Suppressor macrophage treated with lipopolysaccharide for 4 hours (primary cell): ENCODE results near the gene PROSER3.

Experiments used
- DNase-seq: peaks from one replicate; pipeline ENCODE4 v3.0.0-alpha.2; 2020

The PROSER3 gene

DNA sequence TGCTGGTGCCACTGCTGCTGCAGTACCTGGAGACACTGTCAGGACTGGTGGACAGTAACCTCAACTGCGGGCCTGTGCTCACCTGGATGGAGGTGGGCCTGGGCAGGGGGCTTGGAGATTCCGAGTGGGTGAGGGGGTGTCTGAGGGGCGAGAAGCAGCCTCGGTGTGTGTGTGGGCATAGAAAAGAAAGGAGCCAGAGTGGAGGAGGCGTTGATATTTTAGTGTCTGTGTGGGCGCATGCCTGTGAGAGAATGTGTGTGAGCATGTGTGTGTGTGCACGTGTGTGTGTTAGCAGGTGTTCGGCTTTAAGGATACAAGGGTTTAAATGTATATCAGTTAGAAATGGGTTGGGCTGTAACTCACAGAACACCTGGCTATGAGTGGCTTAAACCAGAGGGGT, 21.1 kb downstream of the PROSER3 start:
- DNase-seq = no peak

- DNase-seq = no peak
Measured at GRCh38 chr19:35780058-35780457, 22.1 kb downstream of the PROSER3 start.

DNA sequence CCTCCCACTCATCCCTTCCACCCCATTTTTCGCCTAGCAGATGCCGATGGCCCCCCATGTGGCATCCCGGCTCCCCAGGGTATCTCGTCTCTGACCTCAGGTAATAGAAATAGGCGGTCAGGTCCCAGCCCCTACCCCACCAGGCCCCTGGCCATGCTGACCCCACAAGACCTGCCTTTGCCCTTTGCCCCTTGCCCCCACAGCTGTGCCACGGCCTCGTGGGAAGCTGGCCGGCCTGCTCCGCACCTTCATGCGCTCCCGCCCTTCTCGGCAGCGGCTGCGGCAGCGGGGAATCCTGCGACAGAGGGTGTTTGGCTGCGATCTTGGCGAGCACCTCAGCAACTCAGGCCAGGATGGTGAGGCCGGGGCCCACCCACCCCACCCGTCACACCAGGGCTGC, 22.7 kb downstream of the PROSER3 start:
- no peak for DNase-seq

- DNase-seq = no peak
Measured at GRCh38 chr19:35781650-35782049, 23.7 kb downstream of the PROSER3 start.

DNA sequence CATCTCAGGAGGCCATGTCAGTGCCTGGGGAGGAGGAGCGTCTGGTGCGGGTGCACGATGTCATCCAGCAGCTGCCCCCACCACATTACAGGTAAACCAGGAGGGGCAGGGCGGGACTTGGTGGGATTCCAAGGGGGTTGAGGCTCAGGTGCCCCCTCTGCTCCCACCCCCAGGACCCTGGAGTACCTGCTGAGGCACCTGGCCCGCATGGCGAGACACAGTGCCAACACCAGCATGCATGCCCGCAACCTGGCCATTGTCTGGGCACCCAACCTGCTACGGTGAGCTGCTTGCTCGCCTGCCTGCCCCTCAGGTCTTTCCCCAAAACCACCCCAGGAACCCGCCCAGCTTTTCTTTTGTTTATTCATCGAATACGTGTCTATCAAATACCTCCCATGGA, 24.6 kb downstream of the PROSER3 start:
- DNase-seq = no peak

DNA sequence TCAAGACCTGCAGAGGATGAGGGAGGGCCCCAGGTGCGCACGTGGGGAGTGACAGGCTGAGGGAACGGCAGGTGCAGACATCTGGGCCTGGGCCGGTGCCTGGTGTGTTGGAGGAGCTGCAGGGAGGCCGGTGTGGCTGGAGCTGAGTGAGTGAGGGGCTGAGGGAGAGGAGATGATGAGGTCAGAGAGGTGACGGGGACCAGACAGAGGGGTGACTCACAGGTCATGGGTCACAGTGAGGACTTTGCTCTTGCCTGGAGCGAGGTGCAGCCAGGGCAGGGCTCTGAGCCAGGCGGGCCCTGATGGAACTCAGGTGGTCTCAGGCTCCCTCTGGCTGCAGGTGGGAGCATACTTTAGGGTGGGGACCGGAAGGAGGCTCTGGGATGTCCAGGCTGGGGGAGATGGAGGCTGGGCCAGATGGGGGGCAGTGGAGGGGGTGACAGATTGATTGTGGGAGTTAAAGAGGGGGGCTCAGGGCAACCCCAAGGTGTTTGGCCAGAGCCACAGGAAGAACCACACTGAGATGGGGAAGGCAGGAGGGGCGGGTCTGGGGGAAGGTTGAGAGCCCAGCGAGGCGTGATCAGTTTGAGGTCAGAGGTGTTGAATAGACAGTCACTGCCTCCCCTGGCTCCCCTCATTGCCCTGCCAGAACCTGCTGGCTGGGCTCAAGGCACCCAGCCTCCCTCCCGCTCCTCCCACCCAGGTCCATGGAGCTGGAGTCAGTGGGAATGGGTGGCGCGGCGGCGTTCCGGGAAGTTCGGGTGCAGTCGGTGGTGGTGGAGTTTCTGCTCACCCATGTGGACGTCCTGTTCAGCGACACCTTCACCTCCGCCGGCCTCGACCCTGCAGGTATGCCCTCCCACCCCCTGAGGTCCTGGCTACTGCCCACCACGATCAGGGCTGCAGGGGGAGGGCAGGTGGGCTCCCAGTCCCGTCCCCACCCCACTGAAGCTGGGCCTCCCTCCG, 25.8 kb downstream of the PROSER3 start:
- no peak for DNase-seq

GRCh38 chr19:35784503-35785338, 26.7 kb downstream of the PROSER3 start:
- DNase-seq = no peak

GRCh38 chr19:35785339-35785627, 27.3 kb downstream of the PROSER3 start:
- no peak for DNase-seq

DNA sequence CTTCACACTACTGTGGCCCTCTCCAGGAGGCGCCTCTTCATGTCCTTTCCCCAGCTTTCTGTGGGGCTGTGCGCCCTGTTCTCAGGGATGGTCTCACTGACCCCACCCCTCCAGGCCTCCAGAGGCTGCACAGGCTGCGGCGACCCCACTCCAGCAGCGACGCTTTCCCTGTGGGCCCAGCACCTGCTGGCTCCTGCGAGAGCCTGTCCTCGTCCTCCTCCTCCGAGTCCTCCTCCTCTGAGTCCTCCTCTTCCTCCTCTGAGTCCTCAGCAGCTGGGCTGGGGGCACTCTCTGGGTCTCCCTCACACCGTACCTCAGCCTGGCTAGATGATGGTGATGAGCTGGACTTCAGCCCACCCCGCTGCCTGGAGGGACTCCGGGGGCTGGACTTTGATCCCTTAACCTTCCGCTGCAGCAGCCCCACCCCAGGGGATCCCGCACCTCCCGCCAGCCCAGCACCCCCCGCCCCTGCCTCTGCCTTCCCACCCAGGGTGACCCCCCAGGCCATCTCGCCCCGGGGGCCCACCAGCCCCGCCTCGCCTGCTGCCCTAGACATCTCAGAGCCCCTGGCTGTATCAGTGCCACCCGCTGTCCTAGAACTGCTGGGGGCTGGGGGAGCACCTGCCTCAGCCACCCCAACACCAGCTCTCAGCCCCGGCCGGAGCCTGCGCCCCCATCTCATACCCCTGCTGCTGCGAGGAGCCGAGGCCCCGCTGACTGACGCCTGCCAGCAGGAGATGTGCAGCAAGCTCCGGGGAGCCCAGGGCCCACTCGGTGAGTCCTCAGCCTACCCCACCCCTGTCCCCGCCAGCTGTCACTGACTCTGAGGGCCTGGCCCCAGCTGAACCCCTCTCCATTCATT, 28.6 kb downstream of the PROSER3 start:
- DNase-seq = no peak

GRCh38 chr19:35787227-35787799, 29.3 kb downstream of the PROSER3 start:
- no peak for DNase-seq

DNA sequence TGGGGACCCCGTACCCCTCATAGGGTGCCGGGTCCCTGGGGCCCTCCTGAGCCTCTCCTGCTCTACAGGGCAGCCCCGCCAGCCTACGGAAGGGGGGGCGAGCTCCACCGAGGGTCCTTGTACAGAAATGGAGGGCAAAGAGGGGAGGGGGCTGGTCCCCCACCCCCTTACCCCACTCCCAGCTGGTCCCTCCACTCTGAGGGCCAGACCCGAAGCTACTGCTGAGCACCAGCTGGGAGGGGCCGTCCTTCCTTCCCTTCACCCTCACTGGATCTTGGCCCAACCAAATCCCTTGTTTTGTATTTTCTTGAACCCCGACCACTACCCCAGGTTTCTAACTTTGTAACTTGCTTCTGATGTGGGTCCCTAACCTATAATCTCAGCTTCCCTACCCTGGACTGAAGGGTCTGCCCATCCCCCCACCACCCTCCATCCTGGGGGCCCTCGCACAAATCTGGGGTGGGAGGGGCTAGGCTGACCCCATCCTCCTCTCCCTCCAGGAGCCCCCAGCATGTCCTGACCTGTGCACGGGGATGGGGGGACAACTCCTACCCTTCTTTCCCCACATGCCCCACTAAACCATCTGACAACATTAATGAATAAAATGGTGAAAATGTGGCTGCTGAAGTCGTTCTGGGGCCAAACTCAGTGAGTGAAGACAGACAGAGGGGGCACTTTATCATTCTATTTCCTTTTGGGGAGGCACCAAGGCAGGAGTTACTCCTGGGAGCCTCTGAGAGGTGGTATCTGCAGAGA, 30.4 kb downstream of the PROSER3 start:
- DNase-seq = no peak

DNA sequence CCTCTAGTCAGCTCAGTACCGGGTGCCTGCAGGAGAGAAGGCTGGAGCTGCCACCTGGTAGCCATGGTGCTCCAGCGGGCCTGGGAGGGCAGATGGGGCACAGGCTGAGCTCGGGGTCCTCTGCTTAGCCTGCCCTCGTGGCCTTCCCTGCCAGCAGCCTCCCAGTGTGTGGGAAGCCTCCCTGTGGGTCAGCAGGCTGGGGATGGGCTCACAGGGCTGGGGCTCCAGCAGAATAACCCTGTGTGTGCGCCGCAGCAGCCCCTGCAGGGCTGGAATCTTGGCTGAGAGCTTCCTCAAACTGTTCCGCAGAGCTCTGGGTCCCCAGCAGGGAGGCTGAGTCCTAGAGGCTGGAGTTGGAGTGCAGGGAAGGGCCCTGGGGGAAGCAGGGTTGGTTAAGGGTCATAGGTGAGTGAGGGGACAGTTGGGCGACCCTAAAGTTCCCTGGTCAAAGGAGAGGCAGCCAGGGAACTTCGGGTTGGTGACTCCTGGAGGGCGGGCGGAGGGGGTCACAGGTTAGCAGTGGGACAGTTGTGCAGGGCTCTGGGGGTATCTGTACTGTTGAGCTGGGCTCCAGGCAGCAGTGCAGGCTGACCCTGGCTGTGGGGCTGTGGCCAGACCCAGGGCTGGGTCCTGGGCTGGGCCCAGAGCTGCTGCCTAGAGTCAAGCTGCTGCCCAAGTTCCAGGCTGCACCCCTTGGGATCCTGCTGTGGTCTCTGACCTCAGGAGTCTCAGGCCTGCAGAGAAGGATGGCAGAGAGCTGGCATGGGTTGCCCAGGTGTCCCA, 31.4 kb downstream of the PROSER3 start:
- no peak for DNase-seq

- DNase-seq = no peak
Measured at GRCh38 chr19:35789978-35790944, 32.3 kb downstream of the PROSER3 start.

DNA sequence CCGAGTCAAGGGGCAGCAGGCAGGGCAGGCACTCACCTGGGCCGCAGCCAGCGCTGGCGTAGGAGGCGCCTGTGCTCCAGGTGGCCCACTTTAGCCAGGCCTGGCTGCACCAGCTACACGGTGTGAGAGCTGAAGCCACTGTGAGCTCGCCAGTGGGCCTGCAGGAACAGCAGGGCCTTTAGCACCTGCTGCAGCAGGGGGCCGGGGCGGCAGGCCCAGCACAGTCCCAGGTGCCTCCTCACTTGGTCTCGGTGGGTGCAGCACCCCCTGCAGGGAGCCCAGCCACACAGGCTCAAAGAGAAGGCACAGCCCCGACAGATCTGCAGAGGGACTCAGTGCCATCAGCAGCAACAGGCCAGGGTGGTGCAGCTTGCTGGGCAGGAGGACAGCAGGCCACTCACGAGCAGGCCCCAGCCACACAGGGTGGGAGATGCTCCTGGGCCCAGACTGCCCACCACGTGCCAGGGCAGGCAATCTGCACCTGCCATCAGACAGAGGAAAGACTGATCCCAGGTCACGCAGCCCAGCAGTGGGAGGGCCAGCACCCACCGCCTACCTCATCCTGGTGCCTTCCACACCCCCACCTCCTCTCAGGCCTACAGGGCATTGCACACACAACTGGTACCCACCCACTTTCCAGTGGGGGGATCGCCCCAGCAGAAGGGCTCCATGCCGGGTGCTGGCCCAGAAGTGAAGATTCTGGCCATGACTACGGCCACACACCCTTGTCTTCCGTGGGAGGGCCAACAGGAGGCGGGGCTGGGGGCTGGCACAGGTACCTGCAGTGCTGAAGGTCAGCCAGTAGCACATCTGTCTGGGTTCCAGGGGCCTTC, 33.2 kb downstream of the PROSER3 start:
- no peak for DNase-seq

- DNase-seq = no peak
Measured at GRCh38 chr19:35791814-35792279, 33.9 kb downstream of the PROSER3 start.

DNA sequence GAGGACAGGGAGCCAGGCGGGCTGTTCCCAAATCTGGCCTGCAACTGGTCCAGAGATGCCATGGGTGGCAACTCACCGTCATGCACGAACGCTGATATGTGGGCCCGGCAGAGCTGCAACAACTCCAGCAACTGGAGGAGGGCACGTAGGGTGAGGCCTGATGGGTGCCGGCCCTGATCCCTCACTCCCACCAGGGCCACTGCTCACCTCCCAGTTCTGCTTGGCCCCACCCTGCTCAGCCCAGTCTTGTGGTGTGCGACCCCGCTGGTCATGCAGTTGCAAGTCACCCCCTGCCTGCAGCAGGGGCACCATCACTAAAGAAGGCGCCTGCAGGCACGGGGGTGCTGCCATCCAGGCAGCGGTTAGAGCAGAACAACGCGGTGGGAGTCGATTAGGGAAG, 34.3 kb downstream of the PROSER3 start:
- DNase-seq = no peak

- DNase-seq = no peak
Measured at GRCh38 chr19:35792888-35793287, 34.9 kb downstream of the PROSER3 start.

DNA sequence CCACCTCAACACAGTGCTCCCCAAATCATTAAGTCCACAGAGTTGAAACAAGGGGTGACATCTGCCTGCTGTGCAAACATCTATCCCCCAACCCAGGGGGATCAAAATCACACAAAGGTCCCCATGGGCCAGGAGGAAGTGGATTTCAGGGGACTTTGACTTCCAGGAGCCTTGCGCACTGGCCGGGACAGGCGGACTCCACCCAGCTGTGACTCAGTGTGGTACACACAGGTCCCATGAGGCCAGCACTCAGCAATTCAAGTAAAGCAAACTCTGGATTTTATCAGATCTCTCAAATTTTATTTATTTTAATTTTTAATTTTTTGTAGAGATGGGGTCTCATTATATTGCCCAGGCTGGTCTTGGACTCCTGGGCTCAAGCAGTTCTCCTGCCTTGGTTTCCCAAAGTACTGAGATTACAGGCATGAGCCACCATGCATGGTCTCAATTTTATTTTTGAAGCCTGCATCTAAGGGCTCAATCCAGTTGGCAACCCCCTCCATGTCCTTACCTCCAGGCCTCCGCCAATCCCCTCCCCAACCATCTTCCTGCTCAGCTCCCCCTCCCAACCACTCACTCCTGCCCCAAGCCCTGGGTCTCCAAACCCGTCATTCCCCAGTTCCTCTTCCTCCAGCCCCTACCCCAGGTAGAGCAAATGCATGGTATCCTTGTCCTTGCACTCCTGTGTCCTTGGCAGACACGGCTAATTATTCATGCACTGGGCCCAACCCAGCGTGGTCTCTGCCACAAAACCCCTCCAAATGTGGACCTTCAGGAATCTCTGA, 35.6 kb downstream of the PROSER3 start:
- no peak for DNase-seq
